Osteoblast (primary cell): Measurements from ENCODE around the gene GPR143. TPM values are rescaled to one million over a fixed set of nuclear protein-coding genes. Genes with fewer than 3 reads are reported as not detected.

Experiments
- DNase-seq: peaks from one replicate; pipeline ENCODE4 v3.0.0; 2011; ENCODE audit warnings: low spot score, mixed read lengths; ENCODE audit not compliant: insufficient read length; ENCODE audit errors: missing footprints
- H2AFZ ChIP-seq: 2 replicates; pipeline ENCODE4 v1.6.0; 2011; ENCODE audit warnings: mild to moderate bottlenecking, low read length
- H3K27ac ChIP-seq: 2 replicates; pipeline ENCODE4 v1.5.1; 2011; ENCODE audit warnings: mild to moderate bottlenecking, low read depth, low read length, moderate library complexity
- H3K27me3 ChIP-seq: 2 replicates; pipeline ENCODE4 v1.6.0; 2012; ENCODE audit warnings: mild to moderate bottlenecking, control low read depth, inconsistent platforms, low read length, moderate library complexity; ENCODE audit not compliant: insufficient read depth
- H3K36me3 ChIP-seq: 2 replicates; pipeline ENCODE4 v1.5.1; 2011; ENCODE audit warnings: mild to moderate bottlenecking, low read length, control low read depth, moderate library complexity; ENCODE audit not compliant: insufficient read depth
- H3K4me1 ChIP-seq: 2 replicates; pipeline ENCODE4 v1.5.1; 2011; ENCODE audit warnings: mild to moderate bottlenecking, low read length, control low read depth, moderate library complexity; ENCODE audit not compliant: insufficient read depth
- H3K4me2 ChIP-seq: 2 replicates; pipeline ENCODE4 v1.6.0; 2011; ENCODE audit warnings: mild to moderate bottlenecking, low read length; ENCODE audit not compliant: insufficient read depth
- H3K4me3 ChIP-seq: fragments of 200-600 bp; sonication (generic); 3 replicates; pipeline ENCODE4 v1.5.1; 2012; ENCODE audit warnings: mild to moderate bottlenecking, low read length, inconsistent platforms; ENCODE audit not compliant: insufficient read depth
- H3K79me2 ChIP-seq: 2 replicates; pipeline ENCODE4 v1.6.0; 2012; ENCODE audit warnings: mild to moderate bottlenecking, low read length, control low read depth, inconsistent platforms; ENCODE audit not compliant: insufficient read depth
- H3K9me3 ChIP-seq: 2 replicates; pipeline ENCODE4 v1.5.1; 2011; ENCODE audit warnings: low read depth, low read length, control low read depth
- H4K20me1 ChIP-seq: 2 replicates; pipeline ENCODE4 v1.6.0; 2012; ENCODE audit warnings: mild to moderate bottlenecking, low read length, control low read depth; ENCODE audit not compliant: insufficient read depth
- CTCF ChIP-seq: IDR thresholded peaks from 2 replicates; pipeline ENCODE4 v1.5.1; 2011; ENCODE audit warnings: mild to moderate bottlenecking, low read depth, low read length, moderate library complexity; ENCODE audit errors: extremely low read depth
- total RNA-seq: library from RNA; depleted of rRNA; stranded (reverse); fragments of >200 nt; gene quantifications from 2 replicates; pipeline ENCODE4 v1.2.3, GENCODE V29; 2012

The GPR143 gene
- total RNA-seq, 1 donor, result not detected

GRCh38 chrX:9707306-9708033, 58.2 kb downstream of the GPR143 start:
- H3K36me3 ChIP-seq, result no peaks in the 10 kb centered on the region
- DNase-seq, result no peak
- no peak overlapping the region for H3K27ac ChIP-seq

GRCh38 chrX:9706421-9706820, 59.2 kb downstream of the GPR143 start:
- Histone ChIP-seq H2AFZ (no peak overlapping the region), H3K27me3 (no peaks in the 10 kb centered on the region), H4K20me1 (no peaks in the 10 kb centered on the region), H3K4me3 (no peak overlapping the region), H3K27ac (no peak overlapping the region), H3K4me2 (no peak overlapping the region), H3K79me2 (no peaks in the 10 kb centered on the region), H3K36me3 (no peaks in the 10 kb centered on the region), H3K4me1 (no peaks in the 10 kb centered on the region), H3K9me3 (no peaks in the 10 kb centered on the region)
- TF ChIP-seq CTCF, result no peak
- DNase-seq, result no peak

More at GRCh38 chrX:9707306-9708033, 58.2 kb downstream of the GPR143 start:
- no peaks in the 10 kb centered on the region for H3K4me1 ChIP-seq
- no peak overlapping the region for H3K4me3 ChIP-seq
- no peak overlapping the region for H3K4me2 ChIP-seq
- H3K27me3 ChIP-seq, result no peaks in the 10 kb centered on the region
- no peak for TF ChIP-seq CTCF
- no peaks in the 10 kb centered on the region for H3K79me2 ChIP-seq
- no peaks in the 10 kb centered on the region for H4K20me1 ChIP-seq
- no peak overlapping the region for H2AFZ ChIP-seq
- no peaks in the 10 kb centered on the region for H3K9me3 ChIP-seq

GRCh38 chrX:9704876-9705465, 60.7 kb downstream of the GPR143 start:
- H4K20me1 ChIP-seq, result no peaks in the 10 kb centered on the region
- H3K4me3 ChIP-seq, result no peak overlapping the region
- H3K9me3 ChIP-seq, result no peaks in the 10 kb centered on the region
- no peaks in the 10 kb centered on the region for H3K79me2 ChIP-seq
- no peak overlapping the region for H3K4me2 ChIP-seq
- no peak for TF ChIP-seq CTCF
- no peak overlapping the region for H3K27ac ChIP-seq
- no peaks in the 10 kb centered on the region for H3K27me3 ChIP-seq
- DNase-seq, result no peak
- no peak overlapping the region for H2AFZ ChIP-seq
- no peaks in the 10 kb centered on the region for H3K36me3 ChIP-seq
- no peaks in the 10 kb centered on the region for H3K4me1 ChIP-seq

GRCh38 chrX:9703406-9703805, 62.2 kb downstream of the GPR143 start:
- no peak overlapping the region for H3K4me2 ChIP-seq
- no peak for DNase-seq
- no peak for TF ChIP-seq CTCF

More at GRCh38 chrX:9703406-9703805, 62.2 kb downstream of the GPR143 start:
- H3K4me3 ChIP-seq, result no peak overlapping the region
- H2AFZ ChIP-seq, result no peak overlapping the region
- H3K4me1 ChIP-seq, result no peaks in the 10 kb centered on the region
- H3K9me3 ChIP-seq, result no peaks in the 10 kb centered on the region
- H3K79me2 ChIP-seq, result no peaks in the 10 kb centered on the region
- no peaks in the 10 kb centered on the region for H3K36me3 ChIP-seq
- H3K27me3 ChIP-seq, result no peaks in the 10 kb centered on the region
- H3K27ac ChIP-seq, result no peak overlapping the region
- no peaks in the 10 kb centered on the region for H4K20me1 ChIP-seq
